LNCAP (cell line): ENCODE results near the gene EVPL.

Experiments
- TF ChIP-seq, protein P1 (sequence below): fragments of 450-650 bp; IDR thresholded peaks from 2 replicates; pipeline ENCODE4 v1.5.1; 2017; ENCODE audit warnings: mild to moderate bottlenecking

The EVPL gene

GRCh38 chr17:76025294-76025693 lies 1.8 kb downstream of the EVPL start:
- TF ChIP-seq, protein P1, sequence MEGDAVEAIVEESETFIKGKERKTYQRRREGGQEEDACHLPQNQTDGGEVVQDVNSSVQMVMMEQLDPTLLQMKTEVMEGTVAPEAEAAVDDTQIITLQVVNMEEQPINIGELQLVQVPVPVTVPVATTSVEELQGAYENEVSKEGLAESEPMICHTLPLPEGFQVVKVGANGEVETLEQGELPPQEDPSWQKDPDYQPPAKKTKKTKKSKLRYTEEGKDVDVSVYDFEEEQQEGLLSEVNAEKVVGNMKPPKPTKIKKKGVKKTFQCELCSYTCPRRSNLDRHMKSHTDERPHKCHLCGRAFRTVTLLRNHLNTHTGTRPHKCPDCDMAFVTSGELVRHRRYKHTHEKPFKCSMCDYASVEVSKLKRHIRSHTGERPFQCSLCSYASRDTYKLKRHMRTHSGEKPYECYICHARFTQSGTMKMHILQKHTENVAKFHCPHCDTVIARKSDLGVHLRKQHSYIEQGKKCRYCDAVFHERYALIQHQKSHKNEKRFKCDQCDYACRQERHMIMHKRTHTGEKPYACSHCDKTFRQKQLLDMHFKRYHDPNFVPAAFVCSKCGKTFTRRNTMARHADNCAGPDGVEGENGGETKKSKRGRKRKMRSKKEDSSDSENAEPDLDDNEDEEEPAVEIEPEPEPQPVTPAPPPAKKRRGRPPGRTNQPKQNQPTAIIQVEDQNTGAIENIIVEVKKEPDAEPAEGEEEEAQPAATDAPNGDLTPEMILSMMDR: no peak

GRCh38 chr17:76024353-76024752 lies 2.8 kb downstream of the EVPL start:
- TF ChIP-seq, protein P1: no peak

GRCh38 chr17:76023900-76024237 lies 3.2 kb downstream of the EVPL start:
- TF ChIP-seq, protein P1: no peak

GRCh38 chr17:76022973-76023899 lies 3.9 kb downstream of the EVPL start:
- TF ChIP-seq, protein P1: no peak

DNA sequence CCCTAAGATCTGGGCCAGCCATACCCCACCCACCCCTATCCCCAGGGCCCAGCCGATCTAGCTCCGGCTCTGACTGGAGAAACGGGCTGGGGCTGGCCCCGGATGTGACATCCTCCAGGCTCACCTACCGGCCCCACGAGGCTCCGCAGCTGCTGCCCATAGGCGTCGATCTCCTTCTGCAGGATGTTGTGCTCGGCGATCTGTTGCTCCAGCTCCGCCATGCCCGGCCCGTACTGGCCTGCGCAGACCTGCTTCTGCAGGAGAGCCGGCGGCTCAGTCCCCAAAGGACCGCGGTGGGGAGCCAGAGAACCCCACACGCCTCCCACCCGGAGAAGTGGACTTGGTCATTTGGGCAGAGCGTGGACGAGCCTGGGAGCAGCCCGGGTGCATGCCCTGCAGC lies 4.8 kb downstream of the EVPL start:
- TF ChIP-seq, protein P1: no peak

- TF ChIP-seq, protein P1: no peak
Measured at GRCh38 chr17:76019833-76020467, 7.2 kb downstream of the EVPL start.

DNA sequence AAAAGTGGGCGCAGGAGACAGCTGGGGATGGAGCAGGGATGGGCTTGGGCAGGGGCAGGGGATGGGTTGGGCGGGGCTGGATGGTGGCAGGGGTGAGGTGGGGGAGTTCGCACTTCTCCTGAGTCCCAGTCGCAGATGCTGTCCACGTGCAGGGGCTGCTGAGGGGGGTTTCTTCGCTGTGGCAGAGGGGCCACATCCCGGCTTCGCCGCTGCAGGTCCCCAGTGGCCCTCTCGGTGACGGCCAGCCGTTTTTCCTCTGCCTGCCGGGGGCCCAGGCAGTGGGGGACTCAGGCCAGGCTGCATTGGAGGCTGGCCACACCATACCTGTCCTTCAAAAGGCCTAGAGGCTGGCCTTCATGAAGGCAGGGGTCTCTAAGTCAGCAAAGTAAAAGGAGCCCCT lies 8.3 kb downstream of the EVPL start:
- TF ChIP-seq, protein P1: no peak
